T-helper 1 cell treated with Interleukin-12 subunit alpha and Interleukin-12 subunit beta and Interleukin-4 antibody, amounts not matched to agents 30 ng/mL and 1 ng/mL, for 36 hours (primary cell): ENCODE data around the gene EXD2. TPM values are rescaled to one million over a fixed set of nuclear protein-coding genes. Genes with fewer than 3 reads are reported as not detected.

Source experiments
- total RNA-seq: library from RNA; stranded (reverse); gene quantifications from 2 replicates; pipeline ENCODE4 v1.2.3, GENCODE V29; 2022

The EXD2 gene
- total RNA-seq, 1 donor from 2014 or later = 6.1 TPM

Other genes with a start within 250 kb of the EXD2 start
- gene ACTN1, start 212.2 kb upstream of the EXD2 start, total RNA-seq = 21.6 and 23.2 TPM in 2 replicates
- 45.7 and 49.5 TPM in 2 replicates for gene DCAF5, start 38.4 kb upstream of the EXD2 start, total RNA-seq
- 0.02 TPM in 1 of 2 replicates, not detected in the other for gene GALNT16, start 68.7 kb downstream of the EXD2 start, total RNA-seq
- gene ERH, start 206.8 kb downstream of the EXD2 start, total RNA-seq = 309 and 324 TPM in 2 replicates
- gene SLC39A9, start 207.2 kb downstream of the EXD2 start, total RNA-seq = 54.1 TPM in 2 replicates